GM23248 (cell line): ENCODE data around the gene PTPRN2. TPM values are rescaled to one million over a fixed set of nuclear protein-coding genes. Genes with fewer than 3 reads are reported as not detected.

Experiments used
- DNase-seq: peaks from one replicate; pipeline ENCODE4 v3.0.0-alpha.2; 2015
- H2AFZ ChIP-seq: fragments of 200-600 bp; sonication (generic); 2 replicates; pipeline ENCODE4 v1.6.1; 2016; ENCODE audit warnings: antibody characterized with exemption
- H3F3A ChIP-seq: fragments of 200-600 bp; sonication (generic); 2 replicates; pipeline ENCODE4 v1.6.1; 2016; ENCODE audit warnings: mild to moderate bottlenecking, antibody characterized with exemption, mixed run types; ENCODE audit not compliant: insufficient read depth
- H3K27ac ChIP-seq: fragments of 200-600 bp; sonication (generic); 2 replicates; pipeline ENCODE4 v1.5.1; 2016; ENCODE audit warnings: mild to moderate bottlenecking
- H3K27me3 ChIP-seq: fragments of 200-600 bp; sonication (generic); replicated peaks from 2 replicates; pipeline ENCODE4 v1.6.1; 2016; ENCODE audit warnings: mild to moderate bottlenecking; ENCODE audit not compliant: insufficient read depth
- H3K36me3 ChIP-seq: fragments of 200-600 bp; sonication (generic); 2 replicates; pipeline ENCODE4 v1.6.1; 2016; ENCODE audit warnings: low read depth, mild to moderate bottlenecking
- H3K4me1 ChIP-seq: fragments of 200-600 bp; sonication (generic); 2 replicates; pipeline ENCODE4 v1.6.1; 2016; ENCODE audit warnings: mild to moderate bottlenecking; ENCODE audit not compliant: insufficient read depth
- H3K4me2 ChIP-seq: fragments of 200-600 bp; sonication (generic); one replicate; pipeline ENCODE4 v1.6.1; 2016; ENCODE audit warnings: mild to moderate bottlenecking; ENCODE audit not compliant: unreplicated experiment
- H3K4me3 ChIP-seq: fragments of 200-600 bp; sonication (generic); 2 replicates; pipeline ENCODE4 v1.5.1; 2016; ENCODE audit warnings: mild to moderate bottlenecking
- H3K79me2 ChIP-seq: fragments of 200-600 bp; sonication (generic); 2 replicates; pipeline ENCODE4 v1.6.1; 2016; ENCODE audit warnings: mild to moderate bottlenecking; ENCODE audit not compliant: insufficient read depth
- H3K9ac ChIP-seq: fragments of 200-600 bp; sonication (generic); 2 replicates; pipeline ENCODE4 v1.6.1; 2016; ENCODE audit warnings: mild to moderate bottlenecking
- H3K9me2 ChIP-seq: fragments of 200-600 bp; sonication (generic); 2 replicates; pipeline ENCODE4 v1.6.1; 2016; ENCODE audit warnings: mixed run types, mild to moderate bottlenecking, moderate library complexity; ENCODE audit not compliant: insufficient read depth
- H3K9me3 ChIP-seq: fragments of 200-600 bp; sonication (generic); one replicate; pipeline ENCODE4 v1.6.1; 2017; ENCODE audit warnings: low read depth
- H4K20me1 ChIP-seq: fragments of 200-600 bp; sonication (generic); 2 replicates; pipeline ENCODE4 v1.6.0; 2016; ENCODE audit not compliant: insufficient read depth
- EZH2 ChIP-seq: fragments of 200-600 bp; sonication (generic); IDR thresholded peaks from 2 replicates; pipeline ENCODE4 v1.6.1; 2018; ENCODE audit warnings: antibody characterized with exemption, mild to moderate bottlenecking; ENCODE audit not compliant: insufficient read depth, poor library complexity, severe bottlenecking
- EZH2phosphoT487 ChIP-seq: fragments of 200-600 bp; sonication (generic); IDR thresholded peaks from 2 replicates; pipeline ENCODE4 v1.6.1; 2018; ENCODE audit warnings: antibody characterized with exemption, moderate library complexity, mild to moderate bottlenecking, low read depth; ENCODE audit not compliant: insufficient read depth
- WGBS, 2 experiments: methylation state at CpG; one replicate each; pipeline ENCODE4 v1.1.6; 2015 to 2017; ENCODE audit warnings: low lambda C conversion rate in 2 of 2, low coverage in 1 of 2; ENCODE audit errors: missing lambda C conversion rate in 2 of 2; 5-methylcytosine and 5-hydroxymethylcytosine counted together
- in situ Hi-C: fragments of 300-500 bp; cut with MboI; formaldehyde crosslinking; loops from 2 replicates; pipeline ENCODE4 v1.15.0; 2020
- polyA plus RNA-seq: library from polyadenylated mRNA; unstranded; fragments of >200 nt; fragmentation: Nextera tagmentation; extraction: Ambion mirVana; gene quantifications from 2 replicates; pipeline ENCODE4 v1.2.1, GENCODE V29; 2016
- total RNA-seq: library from RNA; depleted of rRNA; stranded (reverse); fragments of >200 nt; shearing (Covaris generic); gene quantifications from 2 replicates; pipeline ENCODE4 v1.2.3, GENCODE V29; 2014

Gene PTPRN2
- total and polyA plus RNA-seq, 2 experiments from 2014 or later: 0.13 TPM; not detected in 1

DNA sequence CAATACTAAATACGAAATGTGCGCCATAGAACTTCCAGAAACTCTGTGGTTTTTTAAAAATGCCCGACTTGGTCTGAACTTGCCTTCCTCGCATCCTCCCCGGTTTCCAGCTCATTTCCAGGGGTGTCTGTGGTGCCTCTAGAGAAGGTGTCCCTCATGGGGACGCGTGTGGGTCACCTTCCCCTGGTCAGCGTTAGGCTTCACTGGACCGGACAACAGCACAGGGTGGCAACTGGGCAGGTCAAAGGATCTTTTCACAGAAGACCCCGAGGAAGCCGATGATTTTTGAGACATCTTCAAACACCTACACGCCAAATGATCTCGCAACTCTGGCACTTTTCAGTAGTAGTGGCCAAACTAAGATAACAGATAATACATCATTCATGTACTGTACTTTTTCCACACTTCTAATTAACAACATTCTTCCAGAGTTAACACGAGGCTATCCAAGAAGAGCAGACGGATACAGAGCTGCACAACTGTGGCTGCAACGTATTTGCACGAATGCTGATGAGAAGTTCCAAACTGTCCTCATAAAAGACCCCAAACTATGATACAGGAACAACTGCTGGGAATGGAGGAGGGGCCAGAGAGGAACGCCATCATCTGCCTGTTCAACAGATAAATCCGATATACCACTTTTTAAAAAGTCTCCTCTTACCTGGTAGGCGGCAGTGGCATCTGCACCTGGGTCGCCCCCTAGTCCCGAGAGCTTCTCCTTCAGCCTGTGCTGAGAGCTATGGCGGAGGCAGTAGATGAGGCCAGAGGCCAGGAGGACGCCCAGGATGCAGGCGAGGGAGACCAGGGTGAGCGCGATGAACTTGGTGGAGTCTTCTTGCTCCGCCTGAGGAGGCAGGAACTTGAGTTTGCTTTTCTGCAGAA lies 905.3 kb downstream of the PTPRN2 start:
- Histone ChIP-seq H3K9me2 (no peaks in the 10 kb centered on the region), H3K9ac (no peak overlapping the region), H3F3A (no peaks in the 10 kb centered on the region), H3K36me3 (no peaks in the 10 kb centered on the region), H3K27me3 (peaks cover 67% of the 10 kb centered on the region), H3K9me3 (no peaks in the 10 kb centered on the region), H2AFZ (no peak overlapping the region), H3K4me3 (no peak overlapping the region), H3K4me1 (no peaks in the 10 kb centered on the region), H3K27ac (no peak overlapping the region), H3K79me2 (no peaks in the 10 kb centered on the region), H4K20me1 (no peaks in the 10 kb centered on the region), H3K4me2 (no peak overlapping the region)
- in situ Hi-C loops: no loop called here
- no peak for TF ChIP-seq EZH2
- TF ChIP-seq EZH2phosphoT487: no peak
- DNase-seq: no peak
- 16% methylated on average over 28 of the region's 28 CpGs for WGBS, 2 experiments

DNA sequence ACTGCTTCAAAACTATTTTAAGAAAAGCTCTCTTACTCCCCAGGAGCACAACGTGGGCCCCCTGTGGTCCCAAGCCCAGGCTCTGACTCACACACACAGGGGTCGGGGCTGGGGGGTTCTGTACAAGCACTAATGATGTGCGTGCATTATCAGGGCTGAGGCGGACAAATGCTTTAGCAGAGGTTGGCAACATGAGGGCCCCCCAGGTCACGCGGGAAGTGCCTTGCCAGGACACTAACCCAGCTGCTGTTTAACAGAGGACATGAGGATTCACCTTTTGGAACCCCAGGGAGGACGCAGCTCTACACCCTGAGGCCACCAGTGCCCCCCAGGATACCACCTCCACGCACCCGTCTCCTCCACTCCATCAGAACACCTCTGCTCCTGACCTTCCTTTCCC lies 908.0 kb downstream of the PTPRN2 start:
- Histone ChIP-seq H4K20me1 (no peaks in the 10 kb centered on the region), H3K79me2 (no peaks in the 10 kb centered on the region), H3K27me3 (peaks cover 54% of the 10 kb centered on the region), H3K9ac (no peak overlapping the region), H3K9me3 (no peaks in the 10 kb centered on the region), H3K27ac (no peak overlapping the region), H3K4me2 (no peak overlapping the region), H3K9me2 (no peaks in the 10 kb centered on the region), H3F3A (no peaks in the 10 kb centered on the region), H3K4me1 (no peaks in the 10 kb centered on the region), H2AFZ (no peak overlapping the region), H3K36me3 (no peaks in the 10 kb centered on the region), H3K4me3 (no peak overlapping the region)
- TF ChIP-seq EZH2phosphoT487: no peak
- no peak for TF ChIP-seq EZH2
- 5 to 7% methylated on average over 9 of the region's 9 CpGs for whole genome bisulfite sequencing, 2 experiments
- DNase-seq: no peak
- in situ Hi-C loops: no loop called here

DNA sequence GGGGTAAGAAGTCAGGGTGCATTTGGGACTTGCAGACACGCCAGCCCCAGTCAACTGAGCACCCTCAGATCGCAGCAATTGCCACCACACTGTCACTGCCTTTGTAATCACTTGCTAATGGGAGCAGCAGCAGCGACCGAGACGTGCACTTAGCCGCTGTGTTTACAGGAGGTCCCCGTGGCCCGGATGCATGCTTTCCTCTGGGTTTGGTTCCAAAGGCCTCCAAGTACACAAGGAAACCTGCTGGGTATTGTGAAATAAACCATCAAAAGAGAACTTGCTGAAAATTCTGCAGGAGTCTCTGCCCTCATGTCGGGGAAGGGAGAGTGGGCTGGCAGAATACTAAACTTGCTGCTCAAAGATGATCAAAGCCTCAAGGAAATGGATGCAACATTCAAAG lies 909.1 kb downstream of the PTPRN2 start:
- in situ Hi-C loops: no loop called here

DNA sequence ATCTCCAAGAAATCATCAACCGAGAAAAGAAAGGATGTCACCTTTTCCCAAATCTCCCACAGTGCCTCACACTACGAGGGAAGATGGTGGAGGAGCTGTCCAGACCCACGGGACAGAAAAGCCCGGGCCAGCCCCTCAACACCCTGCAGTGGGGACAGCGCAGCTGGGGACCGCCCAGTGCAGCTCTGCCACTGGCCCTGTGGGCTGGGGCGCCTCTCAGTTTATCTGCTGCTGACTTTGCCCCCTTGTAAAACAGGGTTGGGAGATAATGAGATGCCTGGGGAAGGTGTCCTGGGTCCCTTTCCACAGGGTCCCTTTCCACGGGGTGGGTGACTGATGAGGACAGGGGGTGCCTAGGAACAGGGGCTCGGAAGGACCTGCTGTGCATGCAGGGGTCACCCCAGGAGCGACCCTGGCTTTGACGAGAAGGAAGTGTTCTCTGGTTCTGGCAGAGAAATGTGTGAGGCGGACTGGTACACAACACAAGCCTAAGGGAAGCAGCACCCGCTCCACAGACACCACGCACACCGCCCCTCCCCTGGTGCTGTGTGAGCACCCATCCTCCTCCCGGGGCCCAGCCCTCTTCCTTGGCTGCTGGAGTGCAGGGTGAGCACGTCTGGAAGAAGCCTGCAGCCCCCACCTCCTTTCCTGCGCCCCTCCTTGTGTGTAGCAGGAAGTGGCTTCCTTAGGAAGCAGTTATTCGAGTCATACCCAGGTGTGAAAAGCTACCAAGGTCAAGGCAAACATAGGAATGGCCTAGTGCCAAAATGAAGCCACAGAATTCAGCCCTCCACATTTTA lies 911.0 kb downstream of the PTPRN2 start:
- Histone ChIP-seq H4K20me1 (no peaks in the 10 kb centered on the region), H3K9me3 (no peaks in the 10 kb centered on the region), H3K27ac (no peak overlapping the region), H3K9ac (no peak overlapping the region), H3K4me3 (no peak overlapping the region), H3K4me2 (no peak overlapping the region), H3K79me2 (no peaks in the 10 kb centered on the region), H3K36me3 (no peaks in the 10 kb centered on the region), H3K4me1 (no peaks in the 10 kb centered on the region), H3F3A (no peaks in the 10 kb centered on the region), H3K9me2 (no peaks in the 10 kb centered on the region), H3K27me3 (peaks cover 33% of the 10 kb centered on the region), H2AFZ (no peak overlapping the region)
- TF ChIP-seq EZH2 (no peak), EZH2phosphoT487 (no peak)
- DNase-seq: no peak
- 28% methylated on average over 19 of the region's 19 CpGs for whole genome bisulfite sequencing, 2 experiments
- in situ Hi-C loops: no loop called here

More for the DNA sequence above, 909.1 kb downstream of the PTPRN2 start:
- no peaks in the 10 kb centered on the region for H3K36me3 ChIP-seq
- H3K79me2 ChIP-seq: no peaks in the 10 kb centered on the region
- peaks cover 48% of the 10 kb centered on the region for H3K27me3 ChIP-seq
- TF ChIP-seq EZH2phosphoT487 (no peak), EZH2 (no peak)
- no peaks in the 10 kb centered on the region for H4K20me1 ChIP-seq
- no peak overlapping the region for H3K4me2 ChIP-seq
- no peak overlapping the region for H2AFZ ChIP-seq
- no peaks in the 10 kb centered on the region for H3K4me1 ChIP-seq
- H3K9me2 ChIP-seq: no peaks in the 10 kb centered on the region
- no peak for DNase-seq
- H3F3A ChIP-seq: no peaks in the 10 kb centered on the region
- H3K9ac ChIP-seq: no peak overlapping the region
- no peaks in the 10 kb centered on the region for H3K9me3 ChIP-seq
- no peak overlapping the region for H3K27ac ChIP-seq
- 3 to 8% methylated on average over 9 of the region's 9 CpGs for WGBS, 2 experiments
- H3K4me3 ChIP-seq: no peak overlapping the region
